HepG2 (cell line): Measurements from ENCODE around the gene RPTOR.

Source experiments
- CTCF ChIP-seq: sonication (generic); formaldehyde crosslinking; IDR thresholded peaks from 2 replicates; pipeline ENCODE4 v1.5.0; 2020; ENCODE audit warnings: mild to moderate bottlenecking, missing genetic modification reagents, moderate library complexity
- NR2F6 ChIP-seq, 2 experiments: IDR thresholded peaks; 2 replicates each; pipeline ENCODE4 v1.6.1; 2016; ENCODE audit warnings: antibody characterized with exemption in 1 of 2, mild to moderate bottlenecking in 1 of 2
- POLR2A ChIP-seq, 2 experiments: IDR thresholded peaks; 2 replicates each; pipeline ENCODE4 v1.6.1; 2011; ENCODE audit warnings: low read depth in 2 of 2, low read length in 2 of 2, mild to moderate bottlenecking in 1 of 2, moderate library complexity in 1 of 2; ENCODE audit not compliant: insufficient read depth in 1 of 2
- PRMT3 ChIP-seq: sonication (generic); formaldehyde crosslinking; IDR thresholded peaks from 2 replicates; pipeline ENCODE4 v1.8.1; 2022; ENCODE audit warnings: low read depth, mild to moderate bottlenecking, moderate library complexity, missing genetic modification reagents, borderline replicate concordance
- RXRB ChIP-seq: IDR thresholded peaks from 2 replicates; pipeline ENCODE4 v1.6.1; 2016; ENCODE audit warnings: borderline replicate concordance, missing genetic modification reagents, missing compliant biosample characterization
- SIN3A ChIP-seq: IDR thresholded peaks from 2 replicates; pipeline ENCODE4 v1.6.1; 2011; ENCODE audit warnings: low read depth, mild to moderate bottlenecking, control low read depth, low read length, borderline replicate concordance
- SRF ChIP-seq: IDR thresholded peaks from 2 replicates; pipeline ENCODE4 v1.6.1; 2011; ENCODE audit warnings: mild to moderate bottlenecking, low read depth, low read length, moderate library complexity
- TCF7 ChIP-seq: sonication (generic); IDR thresholded peaks from 2 replicates; pipeline ENCODE4 v1.6.1; 2016; ENCODE audit warnings: antibody characterized with exemption, low read depth
- TEAD2 ChIP-seq: sonication (generic); formaldehyde crosslinking; IDR thresholded peaks from 2 replicates; pipeline ENCODE4 v1.9.0; 2021; ENCODE audit warnings: missing genetic modification reagents
- ZNF616 ChIP-seq: sonication (generic); formaldehyde crosslinking; IDR thresholded peaks from 2 replicates; pipeline ENCODE4 v1.5.0; 2020; ENCODE audit warnings: low read depth, mild to moderate bottlenecking, missing genetic modification reagents
- ZNF678 ChIP-seq: sonication (generic); formaldehyde crosslinking; IDR thresholded peaks from 2 replicates; pipeline ENCODE4 v1.4.0; 2020; ENCODE audit warnings: mild to moderate bottlenecking, missing genetic modification reagents

GRCh38 chr17:80520810-80521455 lies 23.7 kb upstream of the RPTOR start:
- TF ChIP-seq SRF (no peak), CTCF (CRISPR knock-in tag) (no peak), ZNF616 (no peak), SIN3A (no peak), RXRB (CRISPR knock-in tag) (no peak), TCF7 (no peak), NR2F6 (IDR thresholded peaks at IDR 0.05) (no peak), NR2F6 (CRISPR knock-in tag; IDR thresholded peaks at IDR 0.05) (no peak), TEAD2 (no peak), POLR2A (IDR thresholded peaks at IDR 0.05; ENCODE audit: insufficient read depth in 1 of 2, low read depth in 2 of 2, low read length in 2 of 2) (no peak), ZNF678 (CRISPR knock-in tag) (no peak), PRMT3 (CRISPR knock-in tag) (no peak)
